Nucleus accumbens (tissue), 56 donors: Measurements from ENCODE around the gene ENTPD7.

Experiments
- DNase-seq, 56 donors: peaks; one replicate each; lab custom pipeline; 2025; lab: John Stamatoyannopoulos, UW

The ENTPD7 gene

GRCh38 chr10:99633832-99634231 is 25.5 kb upstream of the ENTPD7 start:
- no peak for DNase-seq

- DNase-seq: no peak
These were observed 11.6 kb upstream of the ENTPD7 start for GRCh38 chr10:99647601-99648151.

DNA sequence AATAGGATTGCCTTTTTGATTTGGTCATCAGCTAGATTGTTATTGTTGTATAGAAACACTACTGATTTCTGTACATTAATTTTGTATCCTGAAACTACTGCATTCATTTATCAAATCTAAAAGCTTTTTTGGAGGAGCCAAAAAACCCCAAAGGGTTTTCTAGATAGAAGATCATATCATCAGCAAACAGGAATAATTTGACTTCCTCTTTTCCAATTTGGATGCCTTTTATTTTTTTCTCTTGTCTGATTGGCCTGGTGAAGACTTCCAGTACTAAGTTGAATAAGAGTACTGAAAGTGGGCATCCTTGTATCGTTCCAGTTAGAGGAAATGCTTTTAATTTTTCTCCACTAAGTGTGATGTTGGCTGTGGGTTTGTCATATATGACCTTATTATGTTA is 10.6 kb upstream of the ENTPD7 start:
- no peak for DNase-seq

DNA sequence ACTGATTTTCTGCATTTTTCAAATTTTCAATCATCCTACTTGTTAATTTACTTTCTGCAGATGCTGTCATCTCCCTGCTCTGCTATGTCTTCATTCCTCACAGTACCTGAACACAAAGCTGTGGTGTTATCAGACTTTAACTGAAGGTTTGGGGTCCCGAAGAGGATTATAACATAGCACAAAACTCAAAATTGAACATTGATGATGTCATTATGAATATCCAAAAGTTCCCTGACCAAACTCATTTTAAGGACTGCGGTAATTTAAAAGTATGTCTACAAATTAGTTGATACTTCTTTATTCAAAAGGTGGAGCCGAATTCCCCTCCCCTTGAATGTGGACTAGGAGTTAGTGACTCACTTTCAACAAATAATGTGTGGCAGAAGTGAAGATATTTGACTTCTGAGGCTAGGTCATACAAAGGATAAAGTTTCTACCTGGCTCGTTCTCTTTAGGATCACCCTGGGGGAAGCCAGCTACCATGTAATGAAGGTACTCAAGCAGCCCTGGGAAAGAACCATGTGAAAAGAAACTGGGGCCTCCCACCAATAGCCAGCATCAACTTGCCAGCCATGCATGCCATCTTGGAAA is 6.4 kb upstream of the ENTPD7 start:
- no peak for DNase-seq

DNA sequence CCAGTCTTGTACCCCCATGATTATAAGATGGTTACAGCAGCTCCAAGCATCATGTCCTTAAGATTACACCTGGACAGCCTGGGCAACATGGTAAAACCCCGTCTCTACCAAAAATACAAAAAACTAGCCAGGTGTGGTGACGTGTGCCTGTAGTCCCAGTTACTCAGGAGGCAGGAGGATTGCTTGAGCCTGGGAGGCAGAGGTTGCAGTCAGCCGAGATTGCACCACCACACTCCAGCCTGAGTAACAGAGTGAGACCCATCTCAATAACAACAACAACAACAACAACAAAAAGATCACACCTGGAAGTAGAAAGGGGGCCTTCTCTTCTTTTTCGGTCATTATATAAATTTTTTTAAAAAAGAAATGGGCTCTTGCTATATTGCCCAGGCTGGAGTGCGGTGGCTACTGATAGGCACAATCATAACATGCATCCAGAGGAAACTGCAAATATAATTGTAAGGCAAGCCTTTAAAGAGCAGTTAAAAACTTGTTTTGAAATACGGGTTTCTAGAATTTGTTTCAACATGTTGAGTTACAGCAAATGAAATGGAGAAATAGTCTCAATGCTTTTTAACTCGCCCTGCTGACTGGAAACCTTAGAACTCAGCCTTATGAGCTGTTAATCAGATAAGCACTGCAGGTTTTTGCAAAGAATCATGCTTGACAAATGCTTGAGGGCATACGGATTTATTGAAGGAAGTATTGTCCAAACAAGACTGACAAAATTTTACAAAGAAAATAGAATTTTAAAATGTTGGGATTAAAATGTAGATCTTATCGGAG is 4.7 kb upstream of the ENTPD7 start:
- DNase-seq: no peak

- no peak for DNase-seq
These were observed 2.9 kb upstream of the ENTPD7 start for GRCh38 chr10:99656199-99657064.

DNA sequence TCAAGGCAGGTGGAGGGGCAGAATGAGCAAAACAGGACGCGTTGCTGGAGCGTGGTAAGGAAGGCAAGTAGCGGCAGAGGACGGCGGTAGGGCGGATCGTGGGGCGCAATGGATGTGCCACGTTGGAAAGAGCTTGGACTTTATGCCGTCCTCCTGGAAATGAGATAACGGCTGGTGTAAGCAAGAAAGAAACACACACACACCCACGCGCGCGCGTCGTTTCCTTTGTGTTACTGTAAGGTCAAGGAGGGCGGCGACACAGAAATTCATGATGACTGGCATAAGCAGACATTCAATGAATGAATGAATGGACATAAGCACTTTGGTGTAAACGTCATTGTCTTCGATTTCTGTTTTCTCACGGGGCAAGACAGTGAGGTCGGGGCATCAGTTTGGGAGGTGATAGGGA is 683 bp upstream of the ENTPD7 start:
- DNase-seq: peak in 10 of 56 donors; percentile 1 to 41 (median 4)

GRCh38 chr10:99659868-99660366 is 608 bp downstream of the ENTPD7 start:
- DNase-seq: no peak

DNA sequence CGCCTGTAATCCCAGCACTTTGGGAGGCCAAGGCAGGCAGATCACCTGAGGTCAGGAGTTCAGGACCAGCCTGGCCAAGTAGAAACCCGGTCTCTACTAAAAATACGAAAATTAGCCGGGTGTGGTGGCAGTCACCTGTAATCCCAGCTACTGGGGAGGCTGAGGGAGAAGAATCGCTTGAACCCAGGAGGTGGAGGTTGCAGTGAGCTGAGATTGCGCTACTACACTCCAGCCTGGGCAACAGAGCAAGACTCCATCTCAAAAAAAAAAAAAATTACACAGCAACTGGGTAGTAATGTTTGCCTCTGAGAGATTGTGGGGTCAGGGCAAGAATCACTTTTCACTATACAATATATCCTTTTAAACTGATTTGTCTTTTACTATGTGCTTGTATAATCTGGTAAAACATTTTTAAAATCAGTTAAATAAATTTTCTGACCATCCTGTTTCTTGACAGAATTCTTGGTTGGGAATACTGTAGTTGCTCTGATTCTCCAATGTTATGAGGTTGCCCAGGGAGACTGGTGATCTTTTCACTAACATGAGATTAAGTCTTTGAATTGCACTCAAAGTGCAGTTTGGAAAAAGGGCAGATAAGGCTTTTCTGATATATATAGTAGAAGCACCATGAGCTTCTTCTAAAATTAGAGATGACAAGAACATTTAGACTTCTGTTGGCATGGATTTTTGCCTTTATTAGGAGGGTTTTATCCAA is 1.5 kb downstream of the ENTPD7 start:
- DNase-seq: no peak

DNA sequence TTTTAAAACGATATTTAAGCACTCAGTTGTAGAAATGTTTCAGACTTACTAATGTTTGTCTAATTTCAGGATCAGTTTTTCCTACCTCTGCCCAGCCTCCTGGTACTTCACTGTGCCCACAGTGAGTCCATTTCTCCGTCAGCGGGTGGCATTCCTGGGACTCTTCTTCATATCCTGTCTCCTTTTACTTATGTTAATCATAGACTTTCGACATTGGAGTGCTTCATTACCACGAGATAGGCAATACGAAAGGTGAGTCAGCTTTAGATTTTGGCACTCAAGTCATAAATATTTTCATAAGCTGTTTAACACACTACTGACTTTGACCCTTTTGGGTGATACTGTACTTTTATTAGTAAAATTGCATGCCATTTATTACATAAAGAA is 2.1 kb downstream of the ENTPD7 start:
- DNase-seq: no peak

GRCh38 chr10:99665304-99665703 is 6.0 kb downstream of the ENTPD7 start:
- no peak for DNase-seq

DNA sequence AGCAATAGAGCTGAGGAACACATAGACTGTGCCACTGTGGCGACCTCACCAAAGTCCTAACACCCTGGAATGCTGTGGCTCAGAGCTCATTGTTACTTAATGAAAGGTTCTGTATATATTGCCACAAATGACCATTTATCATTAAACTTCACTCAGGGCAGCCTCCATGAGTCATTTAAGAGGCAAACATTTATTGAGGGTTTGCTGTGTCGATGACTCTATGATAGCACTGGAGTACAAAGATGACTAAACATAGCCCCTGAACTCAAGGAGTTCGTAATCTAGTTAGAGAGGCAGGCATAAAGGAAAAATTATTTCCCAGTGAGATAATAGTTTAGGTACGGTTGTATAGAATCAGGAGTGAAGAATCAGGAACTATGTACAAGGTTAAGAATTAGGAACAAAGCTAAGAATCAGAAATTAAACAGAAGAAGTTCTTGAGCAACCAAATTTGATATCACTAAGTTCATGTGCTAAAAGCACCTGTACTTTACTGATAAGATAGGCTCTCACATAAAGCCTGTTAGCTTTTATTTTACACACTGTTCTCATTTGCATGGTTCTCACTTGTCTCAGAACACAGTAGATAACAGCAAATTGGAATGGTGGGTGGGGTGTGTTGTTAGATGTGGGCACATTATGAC is 7.9 kb downstream of the ENTPD7 start:
- no peak for DNase-seq

DNA sequence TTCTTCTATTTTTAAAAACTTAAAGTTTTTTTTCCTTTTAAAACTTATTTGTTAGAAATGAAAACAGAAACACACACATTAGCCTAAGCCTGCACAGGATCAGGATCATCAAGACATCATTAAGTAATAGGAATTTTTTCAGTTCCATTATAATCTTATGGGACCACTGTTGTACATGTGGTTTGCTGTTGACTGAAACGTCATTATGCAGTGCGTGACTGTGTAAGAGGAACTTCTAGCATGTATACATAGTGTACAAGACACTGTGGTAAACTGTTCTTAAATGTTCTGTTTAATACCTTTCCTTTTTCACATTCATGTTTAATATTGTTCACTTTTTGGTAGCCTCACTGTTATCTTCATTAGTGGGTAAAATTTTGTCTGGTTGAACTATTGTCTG is 12.1 kb downstream of the ENTPD7 start:
- DNase-seq: no peak

DNA sequence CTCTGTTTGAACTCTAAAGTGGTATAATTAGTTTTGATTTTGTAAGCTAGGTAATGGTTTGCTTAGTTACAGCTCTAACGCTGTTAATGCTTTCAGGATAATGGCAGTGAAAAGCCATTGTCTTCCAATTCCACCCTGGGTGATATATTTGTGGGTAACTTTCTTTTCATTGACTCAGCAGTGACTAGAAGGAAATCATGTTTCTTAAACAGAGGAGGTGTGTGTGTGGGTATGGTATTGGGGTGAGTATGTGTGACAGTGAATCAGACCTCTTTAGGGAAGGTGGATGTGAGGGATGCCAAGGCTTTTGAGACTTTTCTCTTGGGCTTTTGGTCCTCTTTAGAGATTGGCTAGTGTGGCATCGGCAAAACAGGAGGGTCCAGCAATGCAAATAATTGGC is 13.6 kb downstream of the ENTPD7 start:
- no peak for DNase-seq

DNA sequence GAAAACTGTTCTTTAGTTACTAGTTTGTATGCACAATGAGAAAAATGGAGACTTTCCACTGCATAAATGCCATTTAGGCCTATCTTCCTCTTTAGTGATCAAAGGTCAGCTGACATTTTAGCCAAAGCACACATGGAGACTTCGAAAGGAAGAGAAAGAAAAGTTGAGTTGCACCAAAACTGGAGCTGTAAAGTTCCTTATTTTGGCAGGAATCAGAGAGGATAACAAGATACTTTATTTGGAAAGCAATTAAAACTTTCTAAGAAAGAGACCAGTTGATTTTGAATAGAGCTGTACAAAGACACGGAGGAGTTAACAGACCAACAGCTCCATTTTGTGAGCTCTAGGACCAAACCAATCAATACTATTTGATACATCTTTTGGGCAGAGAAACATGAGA is 14.2 kb downstream of the ENTPD7 start:
- DNase-seq: no peak

DNA sequence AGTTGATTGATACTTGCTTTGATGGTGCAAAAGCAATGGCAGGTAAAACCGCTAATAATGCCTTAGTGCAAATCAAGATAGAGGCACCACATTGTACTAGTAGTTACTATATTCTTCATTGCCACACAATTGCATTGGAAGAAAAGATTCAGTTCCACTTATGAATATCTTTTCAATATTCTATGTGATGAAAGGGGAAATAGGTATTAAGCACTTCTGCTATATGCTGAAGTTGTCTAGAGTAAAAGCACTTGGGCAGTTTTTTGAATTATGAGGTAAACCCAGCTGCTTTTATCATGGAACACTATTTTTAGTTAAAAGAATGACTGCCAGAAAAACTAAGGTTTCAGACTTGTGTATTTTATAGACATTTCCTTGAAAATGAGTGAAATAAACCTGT is 15.5 kb downstream of the ENTPD7 start:
- no peak for DNase-seq

DNA sequence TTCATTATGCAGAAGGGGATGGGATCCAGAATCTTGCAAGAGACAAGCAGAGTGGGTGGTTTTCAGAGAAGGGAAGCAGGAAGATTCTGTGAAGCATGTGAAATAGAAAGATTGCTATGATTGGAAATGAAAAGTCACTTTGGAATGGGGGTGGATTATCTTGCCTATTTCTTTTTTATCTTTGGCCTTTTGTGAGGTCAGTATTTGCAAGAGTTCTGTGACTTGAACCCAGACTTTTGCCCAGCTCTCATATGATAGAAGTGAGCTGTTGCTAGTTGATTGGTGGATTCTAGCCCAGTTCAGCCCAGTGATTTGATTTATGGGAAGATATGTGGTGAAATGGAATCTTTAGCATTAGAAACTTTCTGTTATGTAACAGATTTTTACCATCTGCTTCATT is 17.1 kb downstream of the ENTPD7 start:
- peak in 1 of 56 donors; percentile 6 for DNase-seq

- no peak for DNase-seq
These were observed 17.6 kb downstream of the ENTPD7 start for GRCh38 chr10:99676895-99677294.

- no peak for DNase-seq
These were observed 19.6 kb downstream of the ENTPD7 start for GRCh38 chr10:99678921-99679320.

GRCh38 chr10:99681553-99681952 is 22.2 kb downstream of the ENTPD7 start:
- no peak for DNase-seq
